D721Med (cell line): Measurements from ENCODE around the gene KIAA0513.

ENCODE experiments used
- DNase-seq: peaks from one replicate; pipeline ENCODE4 v3.0.0; 2011; ENCODE audit warnings: low spot score; ENCODE audit not compliant: insufficient read length
- FAIRE-seq: peaks from 2 replicates; lab custom pipeline; 2011; peaks lifted over from hg19 to GRCh38; lab: Jason Lieb, UNC
- CTCF ChIP-seq: IDR thresholded peaks from 2 replicates; pipeline ENCODE4 v1.5.1; 2012; ENCODE audit warnings: mild to moderate bottlenecking, control low read depth; ENCODE audit not compliant: insufficient read depth; ENCODE audit errors: missing control alignments

Gene KIAA0513

GRCh38 chr16:85124636-85125346 lies 97.2 kb downstream of the KIAA0513 start:
- no peak for FAIRE-seq
- TF ChIP-seq CTCF, result no peak
- DNase-seq, result no peak

GRCh38 chr16:85125570-85126393 lies 98.2 kb downstream of the KIAA0513 start:
- FAIRE-seq (no peak), DNase-seq (no peak)

GRCh38 chr16:85126394-85126704 lies 98.8 kb downstream of the KIAA0513 start:
- no peak for TF ChIP-seq CTCF
- DNase-seq, result no peak
- FAIRE-seq, result no peak

More at GRCh38 chr16:85125570-85126393, 98.2 kb downstream of the KIAA0513 start:
- no peak for TF ChIP-seq CTCF

- no peak for DNase-seq
- FAIRE-seq, result no peak
Observed at GRCh38 chr16:85126705-85127378, 99.2 kb downstream of the KIAA0513 start.

GRCh38 chr16:85127379-85127723 lies 99.8 kb downstream of the KIAA0513 start:
- DNase-seq (no peak), FAIRE-seq (no peak)
- no peak for TF ChIP-seq CTCF

More at GRCh38 chr16:85126705-85127378, 99.2 kb downstream of the KIAA0513 start:
- no peak for TF ChIP-seq CTCF

- TF ChIP-seq CTCF, result no peak
- no peak for DNase-seq
- no peak for FAIRE-seq
Observed at GRCh38 chr16:85128079-85128837, 100.7 kb downstream of the KIAA0513 start.
